Measurements from ENCODE around the gene XPR1. TPM values are rescaled to one million over a fixed set of nuclear protein-coding genes. Genes with fewer than 3 reads are reported as not detected.

Gene XPR1
- total and polyA plus RNA-seq, 2 of the 8 experiments (the other 6 are each of a cell fraction or from before 2014, with no cell fraction given) = 28.6 to 43.9 TPM

GRCh38 chr1:180728472-180729106 is 96.8 kb downstream of the XPR1 start:
- Histone ChIP-seq H2BK20ac (ENCODE audit: low read length) (no peak overlapping the region), H2BK15ac (ENCODE audit: low read length) (no peak overlapping the region), H3K56ac (replicated peaks; ENCODE audit: insufficient read length, low read depth, low read length) (no peak overlapping the region), H3K4ac (replicated peaks; ENCODE audit: insufficient read length, low read depth, low read length) (no peak overlapping the region), H3K36me3 (ENCODE audit: control insufficient read depth in 2 of 4, insufficient read depth in 4 of 4, low read length in 3 of 4) (no peaks in the 10 kb centered on the region; a peak in 1 of 8 replicates), H4K8ac (ENCODE audit: extremely low read depth, insufficient read depth, low read length) (no peak overlapping the region), H3K9ac (replicated peaks in 1 of 4; ENCODE audit: extremely low read depth in 1 of 4, low read depth in 3 of 4, low read length in 3 of 4) (no peak overlapping the region), H3K79me2 (ENCODE audit: control insufficient read depth in 1 of 2, insufficient read depth in 2 of 2, low read length in 2 of 2) (peaks cover 0 to 26% of the 10 kb centered on the region in 2 experiments; a peak in 2 of 4 replicates), H3K4me1 (replicated peaks in 1 of 4; ENCODE audit: control insufficient read depth in 3 of 4, insufficient read depth in 4 of 4, low read length in 3 of 4) (no peaks in the 10 kb centered on the region), H4K91ac (replicated peaks; ENCODE audit: insufficient read length, low read length) (no peak overlapping the region), H3K4me3 (ENCODE audit: extremely low read depth in 1 of 4, insufficient read depth in 2 of 4, low read depth in 3 of 4, low read length in 4 of 4) (no peak overlapping the region), H3K4me2 (ENCODE audit: insufficient read depth in 1 of 2, low read depth in 2 of 2, low read length in 2 of 2) (no peak overlapping the region), H3K27me3 (replicated peaks in 1 of 4; ENCODE audit: control insufficient read depth in 3 of 4, extremely low read depth in 1 of 4, insufficient read depth in 3 of 4, low read length in 3 of 4) (no peaks in the 10 kb centered on the region), H3K23me2 (ENCODE audit: low read depth, low read length) (no peaks in the 10 kb centered on the region), H2AK5ac (ENCODE audit: low read depth, low read length) (no peak overlapping the region), H2BK12ac (ENCODE audit: low read depth, low read length) (no peak overlapping the region), H3K27ac (ENCODE audit: low read depth, low read length) (no peak overlapping the region), H2BK5ac (ENCODE audit: low read depth, low read length) (no peak overlapping the region), H2AFZ (ENCODE audit: low read length) (no peak overlapping the region), H3K18ac (ENCODE audit: extremely low read depth, low read length) (no peak overlapping the region), H2BK120ac (replicated peaks; ENCODE audit: low read depth, low read length) (no peak overlapping the region), H3K14ac (ENCODE audit: insufficient read length) (no peak overlapping the region), H4K20me1 (replicated peaks in 1 of 2; ENCODE audit: control insufficient read depth in 1 of 2, insufficient read depth in 2 of 2, low read length in 2 of 2) (no peaks in the 10 kb centered on the region), H3K9me3 (ENCODE audit: insufficient read depth in 2 of 2, low read depth in 1 of 2, low read length in 1 of 2) (peaks cover 5 to 9% of the 10 kb centered on the region in 2 experiments; a peak in 1 of 4 replicates), H3K23ac (ENCODE audit: insufficient read length) (no peak overlapping the region), H3K79me1 (ENCODE audit: low read depth, low read length) (no peaks in the 10 kb centered on the region), H4K5ac (ENCODE audit: insufficient read length, low read depth, low read length) (no peak overlapping the region)
- DNase-seq (ENCODE audit: low read depth in 1 of 2, low spot score in 2 of 2) (no peak), FAIRE-seq (no peak)
- WGBS, 2 experiments (ENCODE audit: extremely low coverage in 1 of 2, insufficient coverage in 1 of 2, insufficient read length in 1 of 2, insufficient replicate concordance in 2 of 2, low coverage in 1 of 2, low lambda C conversion rate in 2 of 2, missing lambda C conversion rate in 1 of 2) = 93% methylated on average over 4 of the region's 4 CpGs; no CpG with 5 or more reads in 1 of the 2 experiments
- ChIA-PET POLR2A (ENCODE audit: partially characterized antibody) (no interaction called here), CTCF (ENCODE audit: partially characterized antibody) (no interaction called here)
- TF ChIP-seq GTF2F1 (IDR thresholded peaks at IDR 0.05; ENCODE audit: borderline replicate concordance, low read depth, low read length) (no peak), CHD2 (IDR thresholded peaks at IDR 0.05; ENCODE audit: low read length) (no peak), SIRT6 (IDR thresholded peaks at IDR 0.05; ENCODE audit: low read length) (no peak)

Data from H1 (cell line).